K562 (cell line): Measurements from ENCODE around the gene CDKL1. TPM values are rescaled to one million over a fixed set of nuclear protein-coding genes. Genes with fewer than 3 reads are reported as not detected.

Source experiments
- FUS ChIP-seq: fragments of 200-400 bp; formaldehyde crosslinking; optimal IDR thresholded peaks from 2 replicates; pipeline ENCODE3; 2017; ENCODE audit warnings: low read depth, low read length
- MIER1 ChIP-seq: fragments of 450-650 bp; IDR thresholded peaks from 2 replicates; pipeline ENCODE4 v1.6.1; 2016; ENCODE audit warnings: antibody characterized with exemption, mild to moderate bottlenecking, low read depth
- polyA plus RNA-seq, 8 experiments: library from polyadenylated mRNA; depleted of rRNA in 4 of 8; stranded (reverse) in 5 of 8; unstranded in 3 of 8; fragments of >200 nt; fragmentation: Nextera tagmentation in 2 of 8; fragmentation: Illumina TruSeq in 1 of 8; extraction: Ambion mirVana in 2 of 8; extraction: Trizol in 1 of 8; gene quantifications; 2 replicates each; pipeline versions ENCODE4 v1.2.1 to v1.2.3, GENCODE V29; 2011 to 2014; ENCODE audit warnings: inconsistent platforms in 1 of 8, missing spikeins in 1 of 8
- total RNA-seq, 7 experiments: library from RNA; depleted of rRNA in 6 of 7; stranded (reverse); fragments of >200 nt in 6 of 7; fragmentation: Illumina TruSeq in 2 of 7; extraction: Trizol in 2 of 7; gene quantifications; 2 replicates each; pipeline versions ENCODE4 v1.2.1 to v1.2.3, GENCODE V29; 2011 to 2021; ENCODE audit warnings: low replicate concordance in 1 of 7
- TF ChIP-seq, protein P1 (sequence below), 2 experiments: fragments of 450-650 bp; IDR thresholded peaks; 2 replicates each; pipeline ENCODE4 v1.6.1; 2016; ENCODE audit warnings: mild to moderate bottlenecking in 2 of 2, borderline replicate concordance in 1 of 2, low read depth in 1 of 2, moderate library complexity in 1 of 2

Gene CDKL1
- total and polyA plus RNA-seq, 9 of the 15 experiments (the other 6 are each of a cell fraction or from before 2014, with no cell fraction given): 2.3 to 35.0 (median 7.5) TPM

DNA sequence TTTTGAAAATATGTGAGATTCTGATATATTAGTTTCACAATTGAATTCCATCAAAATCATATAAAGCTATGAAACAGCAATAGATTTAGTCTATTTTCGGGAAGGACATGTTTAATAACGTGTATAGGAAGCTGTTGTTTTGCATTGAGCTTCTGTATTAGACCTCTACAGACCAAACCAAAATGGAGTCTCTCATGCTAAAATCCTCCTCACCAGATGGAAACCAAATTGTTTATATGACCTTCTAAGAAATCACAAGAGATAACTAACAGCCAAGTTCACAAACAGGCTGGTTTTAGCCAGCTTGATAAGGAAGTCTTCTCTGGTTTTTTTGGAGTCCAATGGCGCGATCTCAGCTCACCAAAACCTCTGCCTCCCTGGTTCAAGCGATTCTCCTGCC, 108.5 kb downstream of the CDKL1 start (continued):
- TF ChIP-seq, protein P1, sequence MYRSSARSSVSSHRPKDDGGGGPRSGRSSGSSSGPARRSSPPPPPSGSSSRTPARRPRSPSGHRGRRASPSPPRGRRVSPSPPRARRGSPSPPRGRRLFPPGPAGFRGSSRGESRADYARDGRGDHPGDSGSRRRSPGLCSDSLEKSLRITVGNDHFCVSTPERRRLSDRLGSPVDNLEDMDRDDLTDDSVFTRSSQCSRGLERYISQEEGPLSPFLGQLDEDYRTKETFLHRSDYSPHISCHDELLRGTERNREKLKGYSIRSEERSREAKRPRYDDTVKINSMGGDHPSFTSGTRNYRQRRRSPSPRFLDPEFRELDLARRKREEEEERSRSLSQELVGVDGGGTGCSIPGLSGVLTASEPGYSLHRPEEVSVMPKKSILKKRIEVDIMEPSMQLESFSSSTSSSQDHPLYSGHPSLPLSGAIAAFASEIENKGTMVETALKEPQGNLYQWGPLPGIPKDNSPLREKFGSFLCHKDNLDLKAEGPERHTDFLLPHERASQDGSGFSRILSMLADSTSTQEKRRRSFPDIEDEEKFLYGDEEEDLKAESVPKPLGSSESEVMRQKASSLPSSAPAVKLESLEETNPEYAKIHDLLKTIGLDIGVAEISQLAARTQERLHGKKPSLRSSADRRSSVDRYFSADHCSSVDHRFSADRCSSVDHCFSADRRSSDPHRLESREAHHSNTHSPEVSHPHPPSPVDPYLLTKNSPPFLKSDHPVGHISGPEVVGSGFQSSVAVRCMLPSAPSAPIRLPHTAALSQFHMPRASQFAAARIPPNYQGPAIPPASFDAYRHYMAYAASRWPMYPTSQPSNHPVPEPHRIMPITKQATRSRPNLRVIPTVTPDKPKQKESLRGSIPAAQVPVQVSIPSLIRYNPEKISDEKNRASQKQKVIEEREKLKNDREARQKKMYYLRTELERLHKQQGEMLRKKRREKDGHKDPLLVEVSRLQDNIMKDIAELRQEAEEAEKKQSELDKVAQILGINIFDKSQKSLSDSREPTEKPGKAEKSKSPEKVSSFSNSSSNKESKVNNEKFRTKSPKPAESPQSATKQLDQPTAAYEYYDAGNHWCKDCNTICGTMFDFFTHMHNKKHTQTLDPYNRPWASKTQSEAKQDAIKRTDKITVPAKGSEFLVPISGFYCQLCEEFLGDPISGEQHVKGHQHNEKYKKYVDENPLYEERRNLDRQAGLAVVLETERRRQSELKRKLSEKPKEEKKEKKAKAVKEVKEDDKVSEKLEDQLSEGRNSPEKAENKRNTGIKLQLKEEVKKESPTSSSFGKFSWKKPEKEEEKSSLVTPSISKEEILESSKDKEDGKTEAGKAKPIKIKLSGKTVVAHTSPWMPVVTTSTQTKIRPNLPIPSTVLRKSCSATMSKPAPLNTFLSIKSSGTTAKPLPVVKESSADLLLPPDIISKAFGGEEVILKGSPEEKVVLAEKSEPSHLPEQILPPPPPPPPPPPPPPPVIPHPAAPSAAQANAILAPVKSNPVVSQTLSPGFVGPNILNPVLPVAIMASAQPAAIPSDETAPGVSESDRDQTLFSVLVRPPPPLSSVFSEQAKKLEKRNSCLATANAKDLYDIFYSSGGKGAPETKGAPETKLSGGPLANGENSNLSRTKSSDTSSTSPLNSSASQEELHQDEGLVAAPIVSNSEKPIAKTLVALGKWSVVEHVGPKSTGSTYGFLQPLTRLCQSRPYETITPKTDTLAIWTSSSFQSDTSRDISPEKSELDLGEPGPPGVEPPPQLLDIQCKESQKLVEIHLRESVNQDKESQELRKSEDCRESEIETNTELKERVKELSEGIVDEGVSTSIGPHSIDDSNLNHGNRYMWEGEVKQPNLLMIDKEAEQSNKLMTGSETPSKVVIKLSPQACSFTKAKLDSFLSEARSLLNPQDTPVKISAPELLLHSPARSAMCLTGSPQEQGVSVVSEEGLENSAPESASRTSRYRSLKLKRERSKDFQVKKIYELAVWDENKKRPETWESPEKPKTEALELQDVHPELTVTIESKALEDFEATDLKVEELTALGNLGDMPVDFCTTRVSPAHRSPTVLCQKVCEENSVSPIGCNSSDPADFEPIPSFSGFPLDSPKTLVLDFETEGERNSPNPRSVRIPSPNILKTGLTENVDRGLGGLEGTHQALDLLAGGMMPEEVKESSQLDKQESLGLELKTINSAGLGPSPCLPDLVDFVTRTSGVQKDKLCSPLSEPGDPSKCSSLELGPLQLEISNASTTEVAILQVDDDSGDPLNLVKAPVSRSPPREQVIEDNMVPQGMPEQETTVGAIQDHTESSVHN (IDR thresholded peaks at IDR 0.05; ENCODE audit: borderline replicate concordance in 1 of 2, low read depth in 1 of 2): no peak
- TF ChIP-seq MIER1 (no peak), FUS (no peak)
